Activated CD8-positive, alpha-beta T cell treated with anti-CD3 and anti-CD28 coated beads for 36 hours (primary cell): Measurements from ENCODE around the gene OTUB1. TPM values are rescaled to one million over a fixed set of nuclear protein-coding genes. Genes with fewer than 3 reads are reported as not detected.

ENCODE experiments used
- ATAC-seq: fragments of 200-7000 bp; cut with Tn5 transposase; one replicate; pipeline ENCODE4 v1.10.0; 2021; ENCODE audit warnings: mild to moderate bottlenecking, moderate library complexity
- CTCF ChIA-PET: fragments of 350-600 bp; sonication (Branson Sonifier 250); formaldehyde crosslinking; loops from one replicate; lab custom pipeline; 2021; ENCODE audit warnings: antibody characterized with exemption; lab: Charles Lee
- POLR2A ChIA-PET: fragments of 350-600 bp; sonication (Branson Sonifier 250); formaldehyde crosslinking; loops from one replicate; lab custom pipeline; 2021; ENCODE audit warnings: antibody characterized with exemption; lab: Charles Lee
- DNase-seq: peaks from one replicate; pipeline ENCODE4 v3.0.0-alpha.2; 2020
- H3K27ac Mint-ChIP-seq: one replicate; pipeline ENCODE4 v1.8.0; 2021; ENCODE audit warnings: mild to moderate bottlenecking, mixed read lengths
- H3K27me3 Mint-ChIP-seq: one replicate; pipeline ENCODE4 v1.8.0; 2021; ENCODE audit warnings: mixed read lengths
- H3K36me3 Mint-ChIP-seq: one replicate; pipeline ENCODE4 v1.8.0; 2021; ENCODE audit warnings: low read depth, mixed read lengths
- H3K4me1 Mint-ChIP-seq: one replicate; pipeline ENCODE4 v1.8.0; 2021; ENCODE audit warnings: low read depth, mixed read lengths
- H3K4me3 Mint-ChIP-seq: one replicate; pipeline ENCODE4 v1.8.0; 2021; ENCODE audit warnings: mild to moderate bottlenecking, moderate library complexity, mixed read lengths
- H3K9me3 Mint-ChIP-seq: one replicate; pipeline ENCODE4 v1.8.0; 2021; ENCODE audit warnings: mixed read lengths
- CTCF ChIP-seq: fragments of 200-600 bp; IDR thresholded peaks from one replicate; pipeline ENCODE4 v1.8.0; 2022; ENCODE audit warnings: antibody characterized with exemption, mild to moderate bottlenecking
- intact Hi-C: fragments of 100-400 bp; cut with micrococcal nuclease; formaldehyde crosslinking; loops from one replicate; pipeline ENCODE4 v1.10.0; 2022
- total RNA-seq, 2 experiments: library from RNA; stranded (reverse); gene quantifications; one replicate each; pipeline ENCODE4 v1.2.3, GENCODE V29; 2021

The OTUB1 gene
- total RNA-seq, 2 experiments from 2014 or later = 70.1 to 73.9 TPM

DNA sequence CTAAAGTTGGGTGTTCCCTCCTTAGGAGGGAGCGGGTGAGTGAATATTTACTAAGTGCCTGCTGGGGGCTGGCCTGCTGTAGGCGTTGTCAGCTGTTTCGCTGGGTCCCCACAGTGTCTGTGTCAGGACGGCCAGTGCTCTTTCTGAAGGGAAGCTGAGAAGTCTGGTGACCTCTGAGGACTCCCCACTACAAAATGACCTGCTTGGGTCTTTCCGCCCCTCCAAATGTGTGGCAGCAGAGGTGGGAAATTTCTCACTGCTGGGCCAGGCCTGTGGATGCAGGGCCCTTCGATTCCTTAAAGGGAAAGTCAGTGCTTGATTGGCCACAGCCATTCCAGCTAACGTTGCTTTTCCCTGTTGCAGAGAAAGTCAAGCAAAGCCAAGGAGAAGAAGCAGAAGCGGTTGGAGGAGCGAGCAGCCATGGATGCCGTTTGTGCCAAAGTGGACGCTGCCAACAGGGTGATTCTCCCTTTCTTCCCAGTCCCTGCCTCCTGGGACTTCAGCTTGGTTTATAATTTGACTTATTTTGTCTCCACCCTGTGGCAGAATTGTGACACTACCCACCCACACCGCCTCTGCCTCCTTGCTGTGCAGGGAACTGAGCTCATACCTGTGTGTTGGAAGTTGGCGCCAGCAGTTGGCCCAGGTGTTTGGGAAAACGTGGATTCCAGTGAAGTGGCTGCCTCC, 40.6 kb upstream of the OTUB1 start:
- DNase-seq (peak; percentile 72), ATAC-seq (peak; percentile 84)
- TF ChIP-seq CTCF = peak; percentile 71
- Mint-ChIP-seq H3K9me3 (no peaks in the 10 kb centered on the region), H3K36me3 (peaks cover 7% of the 10 kb centered on the region), H3K4me1 (peaks cover 13% of the 10 kb centered on the region), H3K27me3 (no peaks in the 10 kb centered on the region), H3K4me3 (no peak overlapping the region), H3K27ac (no peak overlapping the region)
- POLR2A ChIA-PET = interaction anchor here (1.2 kb wide), 1 partner anchor 40 kb away, joined by 3 read pairs; no protein-coding TSS in a partner anchor
- CTCF ChIA-PET = interaction anchor here (0.5 to 8.8 kb wide), 36 partner anchors 9 to 279 kb away, joined by 3 to 146 read pairs (median 4); partner anchors contain the start of genes COX8A, MARK2 and ZFTA
- intact Hi-C loops = loop anchor here (2.0 kb wide), 1 partner anchor 109 kb away; no protein-coding TSS in a partner anchor

DNA sequence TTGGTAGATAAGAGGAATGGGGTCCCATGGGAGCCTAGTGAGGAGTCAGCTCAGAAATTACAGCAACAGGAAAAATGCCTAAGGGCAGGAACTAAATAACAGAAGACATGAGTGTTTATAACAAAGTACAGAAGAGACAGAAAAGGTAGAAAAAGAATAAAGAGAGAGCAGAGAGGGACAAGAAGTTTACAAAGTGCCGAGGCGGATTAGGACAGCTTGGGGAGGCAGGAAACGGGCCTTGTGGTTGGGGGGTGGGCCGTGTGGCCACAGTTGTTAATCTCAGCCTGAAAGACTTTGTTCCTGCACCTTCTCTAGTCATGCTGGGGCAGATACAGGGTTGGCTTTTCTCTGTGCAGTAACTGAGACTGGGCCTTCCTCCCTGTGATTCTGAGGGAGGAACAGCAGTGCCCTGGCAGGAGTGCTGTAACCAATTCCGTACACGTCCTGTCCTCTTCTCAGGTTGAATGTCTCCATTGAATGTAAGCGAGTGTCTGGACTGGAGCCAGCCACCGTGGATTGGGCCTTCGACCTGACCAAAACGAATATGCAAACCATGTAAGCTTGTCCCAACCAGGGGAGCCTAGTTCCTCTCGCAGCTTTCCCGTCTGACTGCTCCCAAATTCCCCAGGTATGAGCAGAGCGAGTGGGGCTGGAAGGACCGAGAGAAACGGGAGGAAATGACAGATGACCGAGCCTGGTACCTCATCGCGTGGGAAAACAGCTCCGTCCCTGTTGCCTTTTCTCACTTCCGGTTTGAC, 34.3 kb upstream of the OTUB1 start:
- peak overlapping the region; percentile 0 for H3K4me3 Mint-ChIP-seq
- H3K4me1 Mint-ChIP-seq = peaks cover 28% of the 10 kb centered on the region
- peak overlapping the region; percentile 85 for H3K27ac Mint-ChIP-seq
- intact Hi-C loops = no loop called here
- no peaks in the 10 kb centered on the region for H3K9me3 Mint-ChIP-seq
- no peak for TF ChIP-seq CTCF
- H3K36me3 Mint-ChIP-seq = peaks cover 23% of the 10 kb centered on the region
- ChIA-PET POLR2A (interaction anchor here (0.6 to 1.8 kb wide), 5 partner anchors 10 to 36 kb away, joined by 3 to 13 read pairs (median 4); partner anchors contain the start of gene OTUB1), CTCF (interaction anchor here (0.8 to 1.8 kb wide), 6 partner anchors 17 to 313 kb away, joined by 3 to 6 read pairs (median 4); partner anchors contain the start of gene ZFTA)
- DNase-seq (peak; percentile 78), ATAC-seq (peak; percentile 94)
- H3K27me3 Mint-ChIP-seq = no peaks in the 10 kb centered on the region

DNA sequence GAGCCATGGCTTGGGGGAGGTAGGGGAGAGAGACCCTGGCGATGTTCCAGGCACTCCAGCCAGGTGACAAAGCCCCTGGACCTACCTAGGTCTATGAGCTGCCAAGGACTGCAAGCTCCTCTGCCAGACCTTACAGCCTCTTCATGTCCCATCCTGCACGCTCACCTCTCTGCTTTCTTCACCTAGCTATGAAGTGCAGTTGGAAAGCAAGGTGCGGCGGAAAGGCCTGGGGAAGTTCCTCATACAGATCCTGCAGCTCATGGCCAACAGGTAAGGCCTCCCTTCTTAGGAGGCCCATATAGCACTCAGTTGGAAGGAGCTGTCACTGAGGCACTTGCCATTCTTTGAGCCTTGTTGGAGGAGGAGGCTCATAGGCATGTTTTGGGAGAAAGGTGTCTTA, 33.7 kb upstream of the OTUB1 start:
- ChIA-PET POLR2A (interaction anchor here (1.2 to 1.8 kb wide), 3 partner anchors 9 to 33 kb away, joined by 3 to 13 read pairs (median 4); partner anchors contain the start of gene OTUB1), CTCF (interaction anchor here (0.7 to 1.8 kb wide), 5 partner anchors 9 to 214 kb away, joined by 3 to 6 read pairs (median 4); partner anchors contain the start of gene ZFTA)
- Mint-ChIP-seq H3K9me3 (no peaks in the 10 kb centered on the region), H3K4me3 (peak overlapping the region; percentile 0), H3K4me1 (peaks cover 28% of the 10 kb centered on the region), H3K27ac (peak overlapping the region; percentile 85), H3K27me3 (no peaks in the 10 kb centered on the region), H3K36me3 (peaks cover 21% of the 10 kb centered on the region)
- no peak for TF ChIP-seq CTCF
- DNase-seq (no peak), ATAC-seq (no peak)
- intact Hi-C loops = no loop called here

DNA sequence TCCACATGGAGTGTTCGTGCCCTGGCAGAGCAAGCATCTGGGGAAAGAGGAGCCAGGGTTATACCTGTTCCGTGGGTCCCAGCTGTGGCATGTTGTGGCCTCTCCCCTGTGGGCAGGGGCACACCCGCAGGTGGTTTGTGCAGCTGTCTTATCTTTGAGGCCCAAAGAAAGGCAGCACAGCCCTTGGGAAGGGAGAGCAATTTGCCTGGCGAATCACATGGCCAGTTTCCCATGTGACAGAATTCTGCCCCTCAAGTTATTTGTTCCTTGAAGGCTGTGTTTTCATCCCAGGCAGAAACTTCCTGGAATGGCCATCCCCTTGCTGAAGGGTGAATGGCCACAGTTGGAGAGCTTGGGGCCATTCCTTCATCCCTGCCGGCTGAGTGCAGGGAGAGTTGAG, 28.2 kb upstream of the OTUB1 start:
- Mint-ChIP-seq H3K4me3 (no peak overlapping the region), H3K4me1 (peaks cover 21% of the 10 kb centered on the region), H3K36me3 (peaks cover 12% of the 10 kb centered on the region), H3K9me3 (no peaks in the 10 kb centered on the region), H3K27ac (no peak overlapping the region), H3K27me3 (no peaks in the 10 kb centered on the region)
- ATAC-seq (no peak), DNase-seq (no peak)
- no peak for TF ChIP-seq CTCF
- ChIA-PET POLR2A (interaction anchor here (0.5 kb wide), 1 partner anchor 36 kb away, joined by 3 read pairs; no protein-coding TSS in a partner anchor), CTCF (interaction anchor here (1.1 to 2.3 kb wide), 5 partner anchors 12 to 121 kb away, joined by 3 to 10 read pairs (median 3); no protein-coding TSS in a partner anchor)
- intact Hi-C loops = no loop called here
